ENCODE results near the gene TCP11L1.

TCP11L1 gene

GRCh38 chr11:33089776-33090175, 50.4 kb downstream of the TCP11L1 start:
- DNase-seq (ENCODE audit: low spot score): no peak
- Histone ChIP-seq H3K27me3 (ENCODE audit: insufficient read depth, poor library complexity, severe bottlenecking) (no peaks in the 10 kb centered on the region), H3K9me3 (ENCODE audit: severe bottlenecking) (no peaks in the 10 kb centered on the region), H3K36me3 (ENCODE audit: low read depth) (peaks cover 57% of the 10 kb centered on the region), H3K4me3 (ENCODE audit: severe bottlenecking) (no peak overlapping the region), H3K4me1 (ENCODE audit: insufficient read depth, poor library complexity, severe bottlenecking) (no peaks in the 10 kb centered on the region), H3K27ac (ENCODE audit: poor library complexity, severe bottlenecking) (no peak overlapping the region)
- TF ChIP-seq CTCF (IDR thresholded peaks at IDR 0.05; ENCODE audit: poor library complexity, severe bottlenecking): peak; percentile 34
- ATAC-seq (ENCODE audit: low read depth): peak; percentile 75

GRCh38 chr11:33094157-33094556, 54.8 kb downstream of the TCP11L1 start:
- DNase-seq (ENCODE audit: low spot score) (no peak), ATAC-seq (ENCODE audit: low read depth) (no peak)
- Histone ChIP-seq H3K4me1 (ENCODE audit: insufficient read depth, poor library complexity, severe bottlenecking) (no peaks in the 10 kb centered on the region), H3K9me3 (ENCODE audit: severe bottlenecking) (no peaks in the 10 kb centered on the region), H3K27me3 (ENCODE audit: insufficient read depth, poor library complexity, severe bottlenecking) (no peaks in the 10 kb centered on the region), H3K4me3 (ENCODE audit: severe bottlenecking) (no peak overlapping the region), H3K36me3 (ENCODE audit: low read depth) (peaks cover 76% of the 10 kb centered on the region), H3K27ac (ENCODE audit: poor library complexity, severe bottlenecking) (no peak overlapping the region)
- no peak for TF ChIP-seq CTCF (IDR thresholded peaks at IDR 0.05; ENCODE audit: poor library complexity, severe bottlenecking)

- H3K36me3 ChIP-seq (ENCODE audit: low read depth): peaks cover 92% of the 10 kb centered on the region
- H3K27ac ChIP-seq (ENCODE audit: poor library complexity, severe bottlenecking): no peak overlapping the region
- no peaks in the 10 kb centered on the region for H3K27me3 ChIP-seq (ENCODE audit: insufficient read depth, poor library complexity, severe bottlenecking)
- TF ChIP-seq CTCF (IDR thresholded peaks at IDR 0.05; ENCODE audit: poor library complexity, severe bottlenecking): no peak
- H3K4me3 ChIP-seq (ENCODE audit: severe bottlenecking): no peak overlapping the region
- ATAC-seq (ENCODE audit: low read depth): no peak
- H3K9me3 ChIP-seq (ENCODE audit: severe bottlenecking): no peaks in the 10 kb centered on the region
- no peak for DNase-seq (ENCODE audit: low spot score)
- no peaks in the 10 kb centered on the region for H3K4me1 ChIP-seq (ENCODE audit: insufficient read depth, poor library complexity, severe bottlenecking)
Observed at GRCh38 chr11:33103836-33104235, 64.5 kb downstream of the TCP11L1 start.

- TF ChIP-seq CTCF (IDR thresholded peaks at IDR 0.05; ENCODE audit: poor library complexity, severe bottlenecking): no peak
- Histone ChIP-seq H3K4me1 (ENCODE audit: insufficient read depth, poor library complexity, severe bottlenecking) (no peaks in the 10 kb centered on the region), H3K9me3 (ENCODE audit: severe bottlenecking) (no peaks in the 10 kb centered on the region), H3K36me3 (ENCODE audit: low read depth) (peaks cover 43% of the 10 kb centered on the region), H3K27me3 (ENCODE audit: insufficient read depth, poor library complexity, severe bottlenecking) (no peaks in the 10 kb centered on the region), H3K27ac (ENCODE audit: poor library complexity, severe bottlenecking) (no peak overlapping the region), H3K4me3 (ENCODE audit: severe bottlenecking) (no peak overlapping the region)
- ATAC-seq (ENCODE audit: low read depth) (no peak), DNase-seq (ENCODE audit: low spot score) (no peak)
Observed at GRCh38 chr11:33109294-33109895, 70.0 kb downstream of the TCP11L1 start.

GRCh38 chr11:33110083-33110482, 70.7 kb downstream of the TCP11L1 start:
- Histone ChIP-seq H3K4me1 (ENCODE audit: insufficient read depth, poor library complexity, severe bottlenecking) (no peaks in the 10 kb centered on the region), H3K4me3 (ENCODE audit: severe bottlenecking) (no peak overlapping the region), H3K36me3 (ENCODE audit: low read depth) (peaks cover 38% of the 10 kb centered on the region), H3K27me3 (ENCODE audit: insufficient read depth, poor library complexity, severe bottlenecking) (no peaks in the 10 kb centered on the region), H3K27ac (ENCODE audit: poor library complexity, severe bottlenecking) (no peak overlapping the region), H3K9me3 (ENCODE audit: severe bottlenecking) (no peaks in the 10 kb centered on the region)
- no peak for TF ChIP-seq CTCF (IDR thresholded peaks at IDR 0.05; ENCODE audit: poor library complexity, severe bottlenecking)
- DNase-seq (ENCODE audit: low spot score): no peak
- no peak for ATAC-seq (ENCODE audit: low read depth)

Measured in RWPE2 (cell line).